Measurements from ENCODE around the gene THAP5.

Gene THAP5

GRCh38 chr7:108611268-108611667, 41.8 kb upstream of the THAP5 start:
- H3K27me3 ChIP-seq (replicated peaks): no peaks in the 10 kb centered on the region
- H3K4me3 ChIP-seq (ENCODE audit: low read depth, low read length): no peak overlapping the region
- DNase-seq: no peak
- TF ChIP-seq CTCF (IDR thresholded peaks at IDR 0.05; ENCODE audit: low read depth, low read length, missing control alignments): no peak
- in situ Hi-C loops (cut with HindIII; ENCODE audit: low pct_ligation_motif_present, low sequenced_read_pairs): no loop called here
- H3K27ac ChIP-seq: no peak overlapping the region
- H3K36me3 ChIP-seq (replicated peaks): no peaks in the 10 kb centered on the region

- TF ChIP-seq CTCF (IDR thresholded peaks at IDR 0.05; ENCODE audit: low read depth, low read length, missing control alignments): no peak
Measured at GRCh38 chr7:108609643-108610042, 40.1 kb upstream of the THAP5 start.

GRCh38 chr7:108605559-108606201, 36.2 kb upstream of the THAP5 start:
- in situ Hi-C loops (cut with HindIII; ENCODE audit: low pct_ligation_motif_present, low sequenced_read_pairs): no loop called here
- Histone ChIP-seq H3K27ac (no peak overlapping the region), H3K27me3 (replicated peaks) (no peaks in the 10 kb centered on the region), H3K36me3 (replicated peaks) (no peaks in the 10 kb centered on the region), H3K4me3 (ENCODE audit: low read depth, low read length) (no peak overlapping the region)
- DNase-seq: no peak
- TF ChIP-seq CTCF (IDR thresholded peaks at IDR 0.05; ENCODE audit: low read depth, low read length, missing control alignments): no peak

More at GRCh38 chr7:108609643-108610042, 40.1 kb upstream of the THAP5 start:
- H3K27ac ChIP-seq: no peak overlapping the region
- H3K27me3 ChIP-seq (replicated peaks): no peaks in the 10 kb centered on the region
- no peak overlapping the region for H3K4me3 ChIP-seq (ENCODE audit: low read depth, low read length)
- no peaks in the 10 kb centered on the region for H3K36me3 ChIP-seq (replicated peaks)
- DNase-seq: no peak
- in situ Hi-C loops (cut with HindIII; ENCODE audit: low pct_ligation_motif_present, low sequenced_read_pairs): no loop called here

GRCh38 chr7:108604307-108605077, 35.0 kb upstream of the THAP5 start:
- no peak overlapping the region for H3K27ac ChIP-seq
- no peaks in the 10 kb centered on the region for H3K36me3 ChIP-seq (replicated peaks)
- DNase-seq: no peak
- in situ Hi-C loops (cut with HindIII; ENCODE audit: low pct_ligation_motif_present, low sequenced_read_pairs): no loop called here
- H3K27me3 ChIP-seq (replicated peaks): peaks cover 2% of the 10 kb centered on the region
- TF ChIP-seq CTCF (IDR thresholded peaks at IDR 0.05; ENCODE audit: low read depth, low read length, missing control alignments): no peak
- H3K4me3 ChIP-seq (ENCODE audit: low read depth, low read length): no peak overlapping the region

- no peak overlapping the region for H3K27ac ChIP-seq
Measured at GRCh38 chr7:108603656-108604306, 34.3 kb upstream of the THAP5 start.

More at GRCh38 chr7:108603656-108604306, 34.3 kb upstream of the THAP5 start:
- H3K27me3 ChIP-seq (replicated peaks): peaks cover 2% of the 10 kb centered on the region
- TF ChIP-seq CTCF (IDR thresholded peaks at IDR 0.05; ENCODE audit: low read depth, low read length, missing control alignments): no peak
- DNase-seq: no peak
- no peaks in the 10 kb centered on the region for H3K36me3 ChIP-seq (replicated peaks)
- H3K4me3 ChIP-seq (ENCODE audit: low read depth, low read length): no peak overlapping the region
- in situ Hi-C loops (cut with HindIII; ENCODE audit: low pct_ligation_motif_present, low sequenced_read_pairs): no loop called here
